Common myeloid progenitor, CD34-positive (primary cell): ENCODE data around the gene BACH2.

Experiments used
- CTCF ChIA-PET: fragments of 350-600 bp; sonication (Branson Sonifier 250); formaldehyde crosslinking; loops from one replicate; lab custom pipeline; 2021; ENCODE audit warnings: antibody characterized with exemption; lab: Charles Lee
- POLR2A ChIA-PET: fragments of 350-600 bp; sonication (Branson Sonifier 250); formaldehyde crosslinking; loops from one replicate; lab custom pipeline; 2021; ENCODE audit warnings: antibody characterized with exemption; lab: Charles Lee
- DNase-seq, 3 donors: peaks; one replicate each; pipeline versions ENCODE4 v3.0.0 to v3.0.0-alpha.2; 2013
- H3K27ac ChIP-seq, 2 experiments: 1 replicate in 1 of 2; 2 replicates in 1 of 2; pipeline ENCODE4 v1.7.0; 2013; ENCODE audit warnings: inconsistent platforms in 2 of 2, low read length in 2 of 2, mild to moderate bottlenecking in 2 of 2, low read depth in 1 of 2, moderate library complexity in 1 of 2; ENCODE audit not compliant: severe bottlenecking in 2 of 2, insufficient read depth in 1 of 2, poor library complexity in 1 of 2
- H3K27me3 ChIP-seq, 5 experiments: replicated peaks in 2 of 5; 1 replicate in 3 of 5; 2 replicates in 2 of 5; pipeline versions ENCODE4 v1.6.1 to v1.7.0; 2013; ENCODE audit warnings: low read length in 4 of 5, mild to moderate bottlenecking in 2 of 5, moderate library complexity in 2 of 5, inconsistent platforms in 1 of 5; ENCODE audit not compliant: insufficient read depth in 5 of 5, control insufficient read depth in 4 of 5
- H3K36me3 ChIP-seq, 4 experiments: 1 replicate in 2 of 4; 2 replicates in 2 of 4; pipeline versions ENCODE4 v1.6.1 to v1.7.0; 2013; ENCODE audit warnings: low read length in 3 of 4, control low read depth in 1 of 4, mild to moderate bottlenecking in 1 of 4; ENCODE audit not compliant: control insufficient read depth in 4 of 4, insufficient read depth in 4 of 4
- H3K4me1 ChIP-seq, 4 experiments: 1 replicate in 3 of 4; 2 replicates in 1 of 4; pipeline versions ENCODE4 v1.6.1 to v1.7.1; 2013; ENCODE audit warnings: low read length in 3 of 4, mild to moderate bottlenecking in 3 of 4, control low read depth in 1 of 4, inconsistent platforms in 1 of 4, moderate library complexity in 1 of 4; ENCODE audit not compliant: control insufficient read depth in 4 of 4, insufficient read depth in 4 of 4; ENCODE audit errors: control extremely low read depth in 1 of 4
- H3K4me3 ChIP-seq, 7 experiments: 1 replicate in 4 of 7; 2 replicates in 3 of 7; pipeline versions ENCODE4 v1.5.1 to v1.7.0; 2013; ENCODE audit warnings: mild to moderate bottlenecking in 7 of 7, low read length in 6 of 7, moderate library complexity in 6 of 7, inconsistent platforms in 2 of 7, low read depth in 2 of 7, control low read depth in 1 of 7; ENCODE audit not compliant: insufficient read depth in 4 of 7, control insufficient read depth in 1 of 7; ENCODE audit errors: extremely low read depth in 1 of 7
- H3K9me3 ChIP-seq, 5 experiments: 1 replicate in 4 of 5; 2 replicates in 1 of 5; pipeline versions ENCODE4 v1.6.1 to v1.7.1; 2013; ENCODE audit warnings: low read length in 4 of 5, mild to moderate bottlenecking in 2 of 5, inconsistent platforms in 1 of 5, low read depth in 1 of 5, moderate library complexity in 1 of 5; ENCODE audit not compliant: control insufficient read depth in 4 of 5, insufficient read depth in 2 of 5; ENCODE audit errors: control extremely low read depth in 1 of 5
- WGBS: methylation state at CpG from one replicate; pipeline ENCODE4 v1.1.5; 2013; ENCODE audit not compliant: insufficient coverage; 5-methylcytosine and 5-hydroxymethylcytosine counted together

BACH2 gene

DNA sequence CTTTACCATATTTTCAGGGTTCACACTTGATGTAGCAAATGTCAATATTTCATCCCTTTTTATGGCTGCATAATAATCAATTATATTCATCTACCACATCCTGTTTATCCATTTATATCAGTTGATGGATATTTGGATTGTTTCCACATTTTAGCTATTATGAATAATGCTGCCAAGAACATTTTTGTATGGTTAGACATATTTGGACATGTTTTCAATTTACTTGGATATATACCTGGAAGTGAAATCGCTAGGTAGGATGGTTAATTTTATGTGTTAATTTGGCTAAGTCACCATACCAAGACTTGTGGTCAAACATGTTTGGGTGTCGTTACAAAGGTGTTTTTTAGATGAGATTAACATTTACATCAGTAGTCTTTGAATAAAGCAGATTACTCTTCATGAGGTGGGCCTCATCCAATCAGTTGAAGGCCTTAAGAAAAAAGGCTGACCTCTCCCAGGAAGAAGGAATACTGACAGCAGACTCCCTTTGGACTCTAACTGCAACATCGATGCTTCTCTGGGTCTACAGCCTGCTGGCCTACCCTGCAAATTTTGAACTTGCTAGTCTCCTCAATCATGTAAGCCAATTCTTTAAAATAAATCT lies 196.5 kb downstream of the BACH2 start:
- Histone ChIP-seq H3K27ac (no peak overlapping the region), H3K4me3 (no peak overlapping the region), H3K4me1 (peaks cover 0 to 12% (median 5%) of the 10 kb centered on the region in 4 experiments), H3K9me3 (no peaks in the 10 kb centered on the region), H3K36me3 (no peaks in the 10 kb centered on the region), H3K27me3 (no peaks in the 10 kb centered on the region)
- ChIA-PET POLR2A (no interaction called here), CTCF (interaction anchor here (1.2 kb wide), 1 partner anchor 8 kb away, joined by 3 read pairs; no protein-coding TSS in a partner anchor)
- 92% methylated on average over 2 of the region's 3 CpGs for WGBS
- DNase-seq = no peak

DNA sequence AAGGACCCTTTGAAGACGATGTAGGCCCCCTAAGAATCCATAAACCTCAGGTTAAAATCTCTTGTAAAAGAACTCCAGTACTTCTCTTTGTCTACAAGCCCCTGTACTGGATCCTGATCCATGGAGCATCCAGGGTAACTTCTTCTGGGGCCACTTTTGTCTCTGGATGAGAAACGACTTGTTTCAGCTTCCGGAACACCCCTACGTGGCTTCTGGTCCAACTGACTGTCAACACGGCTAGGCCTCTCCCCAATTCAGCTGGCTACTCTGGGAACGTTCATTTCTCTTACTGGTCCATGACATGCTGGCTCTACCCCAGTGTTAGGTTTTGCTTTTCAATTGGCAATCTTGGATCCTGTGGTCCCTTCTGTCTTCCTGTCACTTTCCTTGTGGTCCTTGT lies 198.0 kb downstream of the BACH2 start:
- H3K4me1 ChIP-seq = peaks cover 0 to 6% (median 4%) of the 10 kb centered on the region in 4 experiments
- H3K27ac ChIP-seq = no peak overlapping the region
- ChIA-PET POLR2A (interaction anchor here (0.6 kb wide), 1 partner anchor 147 kb away, joined by 3 read pairs; no protein-coding TSS in a partner anchor), CTCF (interaction anchor here (1.3 to 1.4 kb wide), 2 partner anchors 20 to 86 kb away, joined by 3 to 5 read pairs; no protein-coding TSS in a partner anchor)
- H3K9me3 ChIP-seq = no peaks in the 10 kb centered on the region
- H3K27me3 ChIP-seq = no peaks in the 10 kb centered on the region
- no peak overlapping the region for H3K4me3 ChIP-seq
- H3K36me3 ChIP-seq = no peaks in the 10 kb centered on the region
- no peak for DNase-seq
- 97% methylated on average over 6 of the region's 6 CpGs for whole genome bisulfite sequencing

GRCh38 chr6:90098001-90098531 lies 198.6 kb downstream of the BACH2 start:
- POLR2A ChIA-PET = no interaction called here

GRCh38 chr6:90097356-90097755 lies 199.3 kb downstream of the BACH2 start:
- ChIA-PET POLR2A (no interaction called here), CTCF (interaction anchor here (1.3 to 1.4 kb wide), 2 partner anchors 22 to 87 kb away, joined by 3 to 5 read pairs; no protein-coding TSS in a partner anchor)
- H3K27ac ChIP-seq = no peak overlapping the region
- peaks cover 0 to 6% (median 4%) of the 10 kb centered on the region in 4 experiments for H3K4me1 ChIP-seq
- no CpG with 5 or more reads among the region's 7 CpGs for WGBS
- H3K4me3 ChIP-seq = no peak overlapping the region
- H3K9me3 ChIP-seq = no peaks in the 10 kb centered on the region
- no peaks in the 10 kb centered on the region for H3K36me3 ChIP-seq
- no peak for DNase-seq
- no peaks in the 10 kb centered on the region for H3K27me3 ChIP-seq

More at GRCh38 chr6:90098001-90098531, 198.6 kb downstream of the BACH2 start:
- peaks cover 0 to 6% (median 4%) of the 10 kb centered on the region in 4 experiments for H3K4me1 ChIP-seq
- DNase-seq = peak in 2 of 3 donors; percentile 57 to 58
- H3K36me3 ChIP-seq = no peaks in the 10 kb centered on the region
- no peak overlapping the region for H3K27ac ChIP-seq
- CTCF ChIA-PET = interaction anchor here (1.3 to 1.4 kb wide), 2 partner anchors 21 to 86 kb away, joined by 3 to 5 read pairs; no protein-coding TSS in a partner anchor
- H3K9me3 ChIP-seq = no peaks in the 10 kb centered on the region
- no peaks in the 10 kb centered on the region for H3K27me3 ChIP-seq
- WGBS = 58% methylated on average over 3 of the region's 4 CpGs
- no peak overlapping the region for H3K4me3 ChIP-seq

GRCh38 chr6:90096818-90097217 lies 199.8 kb downstream of the BACH2 start:
- CTCF ChIA-PET = interaction anchor here (0.9 kb wide), 1 partner anchor 146 kb away, joined by 3 read pairs; no protein-coding TSS in a partner anchor
- Histone ChIP-seq H3K27me3 (no peaks in the 10 kb centered on the region), H3K4me3 (no peak overlapping the region), H3K4me1 (peaks cover 0 to 6% (median 4%) of the 10 kb centered on the region in 4 experiments), H3K36me3 (no peaks in the 10 kb centered on the region), H3K9me3 (no peaks in the 10 kb centered on the region), H3K27ac (no peak overlapping the region)
- 85% methylated on average over 4 of the region's 4 CpGs for WGBS
- DNase-seq = no peak
- POLR2A ChIA-PET = no interaction called here

- H3K4me1 ChIP-seq = peaks cover 0 to 6% (median 4%) of the 10 kb centered on the region in 4 experiments
- ChIA-PET POLR2A (no interaction called here), CTCF (interaction anchor here (0.9 kb wide), 1 partner anchor 145 kb away, joined by 3 read pairs; no protein-coding TSS in a partner anchor)
- H3K27me3 ChIP-seq = no peaks in the 10 kb centered on the region
- WGBS = 92% methylated on average over 1 of the region's 3 CpGs
- H3K27ac ChIP-seq = no peak overlapping the region
- no peaks in the 10 kb centered on the region for H3K9me3 ChIP-seq
- no peaks in the 10 kb centered on the region for H3K36me3 ChIP-seq
- H3K4me3 ChIP-seq = no peak overlapping the region
- DNase-seq = no peak
These were observed 200.9 kb downstream of the BACH2 start for GRCh38 chr6:90095788-90096187.

DNA sequence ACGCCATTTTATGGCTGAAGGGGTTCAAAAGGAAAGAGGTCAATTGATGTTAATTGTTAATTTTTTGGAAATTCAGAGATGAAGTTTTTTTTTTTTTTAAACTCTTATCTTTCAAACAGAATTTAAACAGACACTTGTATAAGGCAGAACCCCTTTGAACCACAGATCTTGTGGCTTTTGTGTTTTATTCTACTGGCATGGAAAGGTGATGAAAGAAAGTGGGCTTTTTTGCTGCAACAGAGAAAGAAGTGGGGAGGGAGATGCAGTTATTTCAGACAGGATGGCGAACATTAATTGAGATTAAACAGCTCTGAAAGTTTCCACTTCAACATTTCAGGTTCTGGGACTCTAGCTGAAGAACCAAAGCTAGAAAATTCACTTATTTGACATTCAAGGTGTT lies 201.5 kb downstream of the BACH2 start:
- Histone ChIP-seq H3K36me3 (peaks cover 0 to 4% (median 0%) of the 10 kb centered on the region in 4 experiments), H3K4me3 (no peak overlapping the region), H3K4me1 (peaks cover 0 to 6% (median 4%) of the 10 kb centered on the region in 4 experiments), H3K27ac (no peak overlapping the region), H3K9me3 (no peaks in the 10 kb centered on the region), H3K27me3 (no peaks in the 10 kb centered on the region)
- no CpG with 5 or more reads among the region's 2 CpGs for WGBS
- ChIA-PET POLR2A (interaction anchor here (0.6 kb wide), 1 partner anchor 334 kb away, joined by 4 read pairs; no protein-coding TSS in a partner anchor), CTCF (interaction anchor here (0.6 kb wide), 1 partner anchor 283 kb away, joined by 3 read pairs; no protein-coding TSS in a partner anchor)
- no peak for DNase-seq
